Skin epidermis (tissue), 12 donors: ENCODE data around the gene NELFB.

ENCODE experiments used
- H3K27ac ChIP-seq, 21 experiments: fragments of 200-600 bp; sonication (generic) in 11 of 21; one replicate each; pipeline ENCODE4 v1.5.0; 2020; ENCODE audit warnings: mild to moderate bottlenecking in 3 of 21, inconsistent platforms in 2 of 21, moderate library complexity in 2 of 21
- H3K4me3 ChIP-seq, 7 experiments: fragments of 200-600 bp; sonication (generic) in 2 of 7; one replicate each; pipeline ENCODE4 v1.5.0; 2020; ENCODE audit warnings: inconsistent platforms in 2 of 7, mild to moderate bottlenecking in 2 of 7, moderate library complexity in 1 of 7

Gene NELFB

DNA sequence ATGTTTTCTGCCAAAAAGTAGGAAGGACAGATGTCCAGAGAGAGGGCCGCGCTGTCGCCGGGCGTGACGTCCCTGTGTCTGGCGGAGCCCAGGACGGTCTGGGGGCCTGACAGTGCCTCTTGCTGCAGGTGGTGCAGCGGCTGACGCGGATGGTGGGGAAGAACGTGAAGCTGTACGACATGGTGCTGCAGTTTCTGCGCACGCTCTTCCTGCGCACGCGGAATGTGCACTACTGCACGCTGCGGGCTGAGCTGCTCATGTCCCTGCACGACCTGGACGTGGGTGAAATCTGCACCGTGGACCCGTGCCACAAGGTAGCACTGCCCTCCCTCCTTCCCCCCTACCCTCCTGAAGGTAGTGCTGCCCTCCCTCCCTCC is 7.8 kb downstream of the NELFB start:
- no peak overlapping the region for H3K4me3 ChIP-seq
- no peak overlapping the region for H3K27ac ChIP-seq

DNA sequence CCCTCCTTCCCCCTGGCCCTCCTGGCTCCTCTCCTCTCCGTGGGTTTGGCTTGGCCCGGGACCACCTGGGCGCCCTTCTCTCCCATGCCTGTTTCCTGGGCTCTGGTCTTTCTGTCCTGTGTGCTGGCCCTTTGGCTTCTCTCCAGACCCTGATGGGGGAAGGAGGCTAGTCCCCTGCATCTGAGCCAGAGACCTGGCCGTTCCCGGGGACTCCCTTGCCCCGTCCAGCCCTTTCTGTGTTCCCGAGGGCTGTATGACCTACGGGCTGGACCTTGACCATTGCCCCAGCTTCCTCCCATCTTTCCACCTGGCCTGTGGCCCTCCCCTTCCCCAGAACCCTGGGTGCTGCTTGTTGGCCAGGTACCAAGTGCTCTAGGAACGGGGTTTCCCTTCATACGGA is 8.4 kb downstream of the NELFB start:
- H3K4me3 ChIP-seq = no peak overlapping the region
- no peak overlapping the region for H3K27ac ChIP-seq

DNA sequence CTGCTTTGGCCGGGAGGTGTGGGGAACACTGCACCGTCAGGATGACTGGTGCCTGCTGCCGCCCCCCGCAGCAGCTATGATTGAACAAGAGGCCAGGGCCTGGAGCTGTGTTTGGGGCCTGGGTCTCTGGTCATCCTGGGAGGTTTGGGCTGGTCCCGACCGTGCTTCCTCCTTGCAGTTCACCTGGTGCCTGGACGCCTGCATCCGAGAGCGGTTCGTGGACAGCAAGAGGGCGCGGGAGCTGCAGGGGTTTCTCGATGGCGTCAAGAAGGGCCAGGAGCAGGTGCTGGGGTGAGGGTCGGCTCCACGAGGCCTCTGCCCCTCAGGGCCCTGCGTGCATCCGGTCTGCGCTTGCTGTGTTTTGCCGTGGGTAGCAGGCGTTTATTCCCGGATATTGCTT is 8.9 kb downstream of the NELFB start:
- Histone ChIP-seq H3K4me3 (no peak overlapping the region), H3K27ac (no peak overlapping the region)

- Histone ChIP-seq H3K27ac (no peak overlapping the region), H3K4me3 (no peak overlapping the region)
Observed at GRCh38 chr9:137265496-137266161, 10.5 kb downstream of the NELFB start.

- Histone ChIP-seq H3K4me3 (no peak overlapping the region), H3K27ac (no peak overlapping the region)
Observed at GRCh38 chr9:137266162-137266527, 11.0 kb downstream of the NELFB start.

DNA sequence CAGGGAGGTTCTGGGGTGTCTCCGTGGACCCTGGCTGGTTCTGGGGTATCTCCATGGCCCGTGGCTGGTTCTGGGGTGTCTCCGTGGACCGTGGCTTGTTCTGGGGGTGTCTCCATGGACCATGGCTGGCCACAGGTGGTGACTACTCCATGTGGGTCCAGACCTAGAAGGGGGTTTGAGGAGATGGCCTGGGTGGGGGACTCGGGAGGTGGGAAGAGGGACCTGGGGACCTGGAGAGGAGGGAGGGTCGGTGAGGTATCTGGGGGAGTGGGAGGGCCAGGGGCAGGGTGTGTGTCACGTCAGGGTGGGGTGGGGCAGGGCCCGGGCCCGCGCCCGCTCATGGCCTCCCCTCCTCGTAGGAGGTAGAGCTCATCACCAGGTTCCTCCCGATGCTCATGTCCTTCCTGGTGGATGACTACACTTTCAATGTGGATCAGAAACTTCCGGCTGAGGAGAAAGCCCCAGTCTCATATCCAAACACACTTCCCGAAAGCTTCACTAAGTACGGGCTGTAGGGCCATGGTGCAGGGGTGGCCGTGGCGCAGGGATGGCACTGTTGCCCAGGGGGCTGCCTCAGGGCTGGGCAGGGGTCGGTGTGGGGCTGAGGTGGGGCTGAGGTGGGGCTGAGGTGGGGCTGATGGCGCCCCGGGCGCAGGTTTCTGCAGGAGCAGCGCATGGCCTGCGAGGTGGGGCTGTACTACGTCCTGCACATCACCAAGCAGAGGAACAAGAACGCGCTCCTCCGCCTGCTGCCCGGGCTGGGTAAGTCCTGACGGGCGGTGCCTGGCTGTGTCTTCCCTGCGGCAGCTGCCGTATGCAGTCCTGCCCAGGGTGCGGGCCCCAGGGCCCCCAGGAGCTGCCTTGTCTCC is 11.7 kb downstream of the NELFB start:
- no peak overlapping the region for H3K4me3 ChIP-seq
- H3K27ac ChIP-seq = no peak overlapping the region

GRCh38 chr9:137267933-137268355 is 12.8 kb downstream of the NELFB start:
- peak overlapping the region in 2 of 21 experiments; percentile 11 to 23 for H3K27ac ChIP-seq

DNA sequence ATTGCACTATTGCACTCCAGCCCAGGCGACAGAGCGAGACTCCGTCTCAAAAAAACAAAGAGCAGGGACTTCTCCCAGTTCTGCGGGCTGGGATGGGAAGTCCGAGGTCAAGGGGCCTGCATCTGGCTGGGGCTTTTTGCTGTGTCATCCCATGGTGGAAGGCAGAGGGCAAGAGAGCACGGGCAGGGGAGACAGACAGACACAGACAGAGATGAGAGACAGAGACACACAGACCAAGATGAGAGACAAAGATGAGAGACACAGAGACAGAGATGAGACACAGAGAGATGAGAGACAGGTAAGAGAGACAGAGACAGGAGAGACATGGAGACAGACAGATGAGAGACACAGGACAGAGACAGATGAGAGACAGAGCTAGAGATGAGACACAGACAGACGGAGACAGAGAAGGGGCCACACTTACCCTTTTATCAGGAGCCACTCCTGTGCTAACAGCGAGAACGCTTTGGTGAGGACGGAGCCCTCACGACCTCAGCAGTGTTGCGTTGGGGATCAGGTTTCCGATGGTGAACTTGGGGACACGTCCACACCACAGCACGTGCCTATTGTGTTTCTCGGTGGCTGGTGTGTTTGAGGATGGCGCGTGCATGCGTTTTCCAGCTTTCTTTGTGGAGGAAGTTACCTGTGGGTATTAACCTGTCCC is 13.5 kb downstream of the NELFB start:
- H3K27ac ChIP-seq = peak overlapping the region in 6 of 21 experiments; percentile 2 to 37 (median 24)
- no peak overlapping the region for H3K4me3 ChIP-seq

More at GRCh38 chr9:137267933-137268355, 12.8 kb downstream of the NELFB start:
- H3K4me3 ChIP-seq = no peak overlapping the region

DNA sequence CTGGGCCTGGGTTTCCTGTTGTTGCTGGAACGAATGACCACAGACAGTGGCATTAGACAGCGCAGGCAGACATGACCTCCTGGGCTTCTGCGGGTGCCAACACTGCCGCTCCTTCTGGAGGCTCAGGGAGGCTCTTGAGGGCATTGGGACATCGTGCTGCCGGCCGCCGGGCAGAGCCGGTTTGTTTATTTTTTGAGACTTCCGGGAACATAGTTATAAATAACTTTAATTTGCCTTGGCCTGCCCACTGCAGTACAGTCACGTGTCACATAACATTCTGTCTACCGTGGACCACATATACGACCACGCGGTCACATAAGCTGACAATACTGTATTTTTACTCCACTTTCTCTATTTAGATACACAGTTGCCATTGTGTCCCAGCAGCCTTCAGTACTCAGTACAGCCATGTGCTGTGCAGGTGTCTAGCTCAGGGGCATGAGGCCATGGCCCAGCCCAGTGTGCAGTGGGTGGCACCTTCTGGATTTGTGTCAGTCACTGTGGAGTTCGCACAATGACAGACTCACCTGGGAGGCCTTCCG is 14.2 kb downstream of the NELFB start:
- Histone ChIP-seq H3K27ac (peak overlapping the region in 7 of 21 experiments; percentile 2 to 37 (median 23)), H3K4me3 (no peak overlapping the region)

- no peak overlapping the region for H3K27ac ChIP-seq
- no peak overlapping the region for H3K4me3 ChIP-seq
Observed at GRCh38 chr9:137270929-137271695, 16.0 kb downstream of the NELFB start.

- Histone ChIP-seq H3K4me3 (no peak overlapping the region), H3K27ac (no peak overlapping the region)
Observed at GRCh38 chr9:137271696-137272076, 16.6 kb downstream of the NELFB start.

GRCh38 chr9:137272241-137273094 is 17.3 kb downstream of the NELFB start:
- no peak overlapping the region for H3K27ac ChIP-seq
- no peak overlapping the region for H3K4me3 ChIP-seq

- Histone ChIP-seq H3K27ac (no peak overlapping the region), H3K4me3 (no peak overlapping the region)
Observed at GRCh38 chr9:137273095-137273490, 18.0 kb downstream of the NELFB start.

DNA sequence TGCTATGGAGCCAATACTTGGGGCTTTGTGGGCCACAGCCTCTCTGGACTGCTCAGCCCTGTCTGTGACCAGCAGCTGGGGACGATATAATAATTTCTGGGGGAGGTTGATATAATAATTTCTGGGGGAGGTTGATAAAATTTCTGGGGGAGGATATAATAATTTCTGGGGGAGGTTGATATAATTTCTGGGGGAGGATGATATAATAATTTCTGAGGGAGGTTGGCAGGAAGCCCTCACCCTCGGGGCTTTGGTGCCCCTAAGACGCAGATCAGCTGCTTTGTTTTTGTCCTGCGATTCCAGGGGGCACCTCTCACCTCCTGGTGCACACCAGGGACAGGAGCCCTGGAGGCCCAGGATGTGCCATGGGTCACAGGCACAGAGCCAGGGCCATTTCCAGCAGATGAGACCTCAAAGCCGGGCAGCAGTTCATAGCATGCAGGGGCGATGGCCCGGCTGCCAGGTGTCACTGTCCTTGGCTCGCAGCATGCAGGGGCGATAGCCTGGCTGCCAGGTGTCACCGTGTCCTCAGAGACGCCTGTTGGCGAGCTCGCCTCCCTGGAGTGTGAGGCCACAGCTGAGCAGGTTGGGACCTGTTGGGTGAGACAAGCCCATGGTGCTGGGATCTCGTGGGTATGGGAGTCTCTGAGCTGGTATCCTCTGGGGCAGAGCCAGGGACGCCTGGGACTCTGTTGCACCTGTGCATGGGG is 18.6 kb downstream of the NELFB start:
- H3K4me3 ChIP-seq = no peak overlapping the region
- H3K27ac ChIP-seq = peak overlapping the region in 10 of 21 experiments; percentile 16 to 79 (median 54)

- peak overlapping the region in 1 of 21 experiments; percentile 78 for H3K27ac ChIP-seq
- no peak overlapping the region for H3K4me3 ChIP-seq
Observed at GRCh38 chr9:137275203-137275587, 20.1 kb downstream of the NELFB start.

DNA sequence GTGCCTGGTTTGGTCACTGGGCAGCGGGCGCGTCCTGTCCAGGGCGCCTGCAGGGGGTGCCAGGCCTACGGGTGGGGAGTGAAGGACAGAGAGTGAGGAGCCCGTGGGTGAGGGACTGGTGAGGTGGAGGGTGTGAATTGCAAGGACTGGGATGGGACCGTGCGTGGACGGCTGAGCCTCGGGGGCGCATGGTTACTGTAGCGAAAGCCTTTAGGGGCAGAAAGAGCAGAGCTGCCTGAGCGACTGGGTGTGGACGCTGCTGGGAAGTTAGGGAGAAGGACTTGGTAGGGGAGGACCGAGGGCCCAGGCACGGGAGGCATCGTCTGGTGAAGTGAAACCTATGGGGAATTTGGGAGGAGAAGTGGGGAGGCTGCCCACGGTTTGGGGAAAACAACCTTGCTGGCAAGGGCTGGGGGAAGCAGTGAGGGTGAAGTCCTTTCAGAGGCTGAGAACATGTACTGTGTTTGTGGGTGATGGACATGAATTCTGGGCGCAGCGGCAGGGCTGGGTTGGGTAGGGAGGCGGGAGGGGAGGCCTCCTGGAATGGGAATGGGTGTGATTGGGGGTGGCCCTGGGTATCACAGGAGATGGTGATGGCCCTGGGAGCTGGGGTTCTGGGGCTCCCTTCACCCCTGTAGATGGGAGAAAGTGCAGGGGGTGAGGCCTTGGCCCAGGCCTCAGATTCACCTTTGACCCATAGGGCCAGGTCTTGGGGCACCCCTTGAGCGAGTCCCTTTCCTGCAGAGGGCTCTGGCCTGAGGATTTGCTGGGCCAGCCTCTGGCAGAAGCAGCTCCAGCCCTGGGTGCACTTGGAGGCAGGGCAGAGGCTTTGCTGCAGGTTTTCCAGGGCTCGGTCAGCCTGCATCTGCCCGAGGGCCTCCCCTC is 20.7 kb downstream of the NELFB start:
- Histone ChIP-seq H3K4me3 (no peak overlapping the region), H3K27ac (peak overlapping the region in 14 of 21 experiments; percentile 24 to 88 (median 75))
